H1 (cell line): ENCODE data around the gene CGB7. TPM values are rescaled to one million over a fixed set of nuclear protein-coding genes. Genes with fewer than 3 reads are reported as not detected.

Experiments
- ASH2L ChIP-seq: fragments of 200-600, 300-600 bp; sonication (generic); IDR thresholded peaks from one replicate; pipeline ENCODE4 v1.7.1; 2017; ENCODE audit warnings: low read length
- BCL11A ChIP-seq, 2 experiments: IDR thresholded peaks; one replicate each; pipeline ENCODE4 v1.6.1; 2011; ENCODE audit warnings: low read depth in 2 of 2, low read length in 2 of 2, mild to moderate bottlenecking in 2 of 2
- NANOG ChIP-seq: IDR thresholded peaks from 2 replicates; pipeline ENCODE4 v1.6.1; 2011; ENCODE audit warnings: low read length, low read depth, mild to moderate bottlenecking, inconsistent platforms; ENCODE audit not compliant: insufficient read depth, poor library complexity, severe bottlenecking
- TAF1 ChIP-seq: IDR thresholded peaks from 2 replicates; pipeline ENCODE4 v1.6.1; 2011; ENCODE audit warnings: mild to moderate bottlenecking, low read depth, low read length
- TAF7 ChIP-seq: optimal IDR thresholded peaks from 2 replicates; pipeline ENCODE3; 2011; ENCODE audit warnings: low read depth, mild to moderate bottlenecking, inconsistent platforms, low read length, moderate library complexity, borderline replicate concordance
- polyA plus RNA-seq, 7 experiments: library from polyadenylated mRNA; depleted of rRNA in 3 of 7; stranded (reverse) in 5 of 7; unstranded in 2 of 7; fragments of >200 nt in 5 of 7; fragments of 200-250 nt in 2 of 7; gene quantifications; 1 replicate in 5 of 7; 2 replicates in 1 of 7; 4 replicates in 1 of 7; pipeline versions ENCODE4 v1.2.1 to v1.2.3, GENCODE V29; 2011 to 2013; ENCODE audit warnings: missing spikeins in 2 of 7, mixed read lengths in 2 of 7
- total RNA-seq: library from RNA; stranded (reverse); fragmentation: NEBNext Ultra II Directional; extraction: Animal tissue kit (Norgen Biotek cat#: 25700); gene quantifications from 2 replicates; pipeline ENCODE4 v1.2.1, GENCODE V29; 2021

CGB7 gene
- total and polyA plus RNA-seq, 2 of the 8 experiments (the other 6 are each of a cell fraction or from before 2014, with no cell fraction given): 1.2 to 2.2 TPM

DNA sequence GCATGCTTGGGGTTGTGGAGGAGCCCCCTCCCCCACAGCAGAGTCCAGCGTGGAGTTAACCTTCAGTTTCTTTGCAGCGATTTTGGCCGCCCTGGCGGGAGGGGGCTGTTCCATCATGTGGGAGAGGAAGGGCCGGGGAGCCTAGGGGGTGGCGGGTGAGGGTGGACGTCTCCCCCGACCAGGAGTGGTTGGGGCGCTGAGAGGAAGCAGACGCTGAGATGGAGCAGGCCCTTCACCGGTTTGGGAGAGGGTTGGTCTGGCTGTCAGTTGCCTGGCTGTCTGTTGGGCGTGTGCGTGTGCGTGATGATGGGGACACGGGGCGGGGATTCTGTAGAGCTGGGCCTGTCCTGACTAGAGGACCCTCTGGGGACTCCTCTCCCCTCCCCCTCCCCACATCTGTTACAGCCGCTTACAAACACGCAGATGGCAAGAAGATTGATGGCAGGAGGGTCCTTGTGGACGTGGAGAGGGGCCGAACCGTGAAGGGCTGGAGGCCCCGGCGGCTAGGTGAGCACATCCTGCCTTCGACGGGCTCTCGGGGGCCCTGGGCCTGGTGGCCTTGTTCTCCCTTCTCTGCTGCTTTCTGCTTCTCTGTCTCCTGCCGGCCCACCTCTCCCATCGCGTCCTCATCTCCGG lies 46.8 kb upstream of the CGB7 start (continued):
- no peak for TF ChIP-seq TAF1
- TF ChIP-seq BCL11A (IDR thresholded peaks at IDR 0.05; ENCODE audit: low read depth in 2 of 2, low read length in 2 of 2): no peak
- no peak for TF ChIP-seq NANOG
- no peak for TF ChIP-seq ASH2L
- TF ChIP-seq TAF7: no peak
